Left hindlimb (tissue), 1 donor: ENCODE measurements around the gene MYH6.
"Not testable (repeated sequence)": the region's sequence is repeated elsewhere in the genome, so short reads cannot be mapped to it uniquely, and the experiment has no call there.

ENCODE experiments used
- DNase-seq: peaks from one replicate; pipeline ENCODE4 v3.0.0-alpha.2; 2018

MYH6 gene

DNA sequence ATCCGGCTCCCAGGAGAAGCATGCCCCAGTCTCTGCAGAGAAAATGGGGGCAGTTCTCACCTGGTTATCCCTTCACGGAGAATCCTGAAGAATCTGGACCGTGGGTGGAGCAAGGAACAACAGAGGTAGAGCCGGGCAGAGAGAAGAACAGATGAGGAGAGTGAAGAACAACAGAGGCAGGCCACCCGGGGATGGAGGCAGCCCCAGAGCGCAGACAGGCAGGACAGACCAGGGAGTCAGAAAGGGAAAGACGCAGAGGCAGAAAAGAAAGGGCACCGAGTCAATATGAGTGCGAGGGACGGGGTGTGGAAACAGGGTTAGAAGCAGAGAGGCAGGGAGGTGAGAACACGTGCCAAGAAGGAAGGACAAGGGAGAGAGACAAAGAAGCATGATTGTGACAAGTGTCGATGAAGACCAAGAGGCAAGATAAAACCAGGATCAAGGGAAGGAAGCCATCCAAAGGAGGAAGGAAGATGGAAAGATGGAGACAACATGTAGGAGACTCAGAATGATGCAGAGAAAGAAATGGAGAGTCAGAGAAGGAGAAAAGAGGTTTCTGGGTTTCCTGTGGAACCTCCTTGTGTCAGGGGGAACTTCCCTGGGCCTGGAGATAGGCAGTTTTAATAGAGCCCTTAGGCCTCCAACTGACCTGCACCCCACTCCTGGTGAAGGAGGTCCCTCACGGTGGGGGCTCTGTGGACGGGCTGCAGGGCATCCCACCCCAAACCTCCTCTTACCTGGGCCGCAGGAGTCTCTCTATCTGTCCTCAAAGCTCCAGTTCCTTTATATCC is at the start of gene MYH6:
MYH6 (minus strand) TSS at position 758 of the 791 bp plus-strand sequence. CDS start 1,050 bp downstream, outside the sequence.
- no peak for DNase-seq

GRCh38 chr14:23456883-23457586 is 49.0 kb upstream of the MYH6 start:
- not testable (repeated sequence) for DNase-seq

GRCh38 chr14:23454445-23454856 is 46.4 kb upstream of the MYH6 start:
- DNase-seq = no peak

DNA sequence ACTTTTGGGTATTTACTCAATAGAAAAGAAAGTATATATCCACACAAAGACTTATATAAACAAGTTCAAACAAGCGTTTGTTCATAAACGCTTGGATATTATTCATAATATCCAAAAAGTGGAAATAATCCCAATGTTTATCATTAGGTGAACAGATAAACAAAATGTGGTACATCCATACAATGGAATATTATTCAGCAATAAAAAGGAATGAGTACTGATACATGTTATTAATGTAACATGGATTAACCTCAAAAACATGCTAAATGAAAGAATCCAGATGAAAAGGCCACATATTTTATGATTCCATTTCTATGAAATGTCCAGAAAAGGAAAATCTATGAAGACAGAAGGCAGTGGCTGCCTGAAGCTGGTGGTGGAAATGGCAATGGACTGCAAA is 44.2 kb upstream of the MYH6 start:
- no peak for DNase-seq

DNA sequence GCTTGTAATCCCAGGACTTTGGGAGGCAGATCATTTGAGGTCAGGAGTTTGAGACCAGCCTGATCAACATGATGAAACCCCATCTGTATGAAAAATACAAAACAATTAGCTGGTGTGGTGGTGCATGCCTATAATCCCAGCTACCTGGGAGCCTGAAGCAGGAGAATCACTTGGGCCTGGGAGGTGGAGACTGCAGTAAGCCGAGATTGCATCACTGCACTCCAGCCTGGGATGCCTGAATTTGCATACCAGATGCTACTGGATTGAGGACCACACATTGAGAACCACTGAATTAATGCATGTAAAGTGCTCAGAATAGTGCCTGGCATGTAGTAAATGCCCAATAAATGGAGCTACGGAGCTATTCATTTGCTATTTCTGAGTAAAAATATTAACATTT is 42.3 kb upstream of the MYH6 start:
- DNase-seq = no peak

DNA sequence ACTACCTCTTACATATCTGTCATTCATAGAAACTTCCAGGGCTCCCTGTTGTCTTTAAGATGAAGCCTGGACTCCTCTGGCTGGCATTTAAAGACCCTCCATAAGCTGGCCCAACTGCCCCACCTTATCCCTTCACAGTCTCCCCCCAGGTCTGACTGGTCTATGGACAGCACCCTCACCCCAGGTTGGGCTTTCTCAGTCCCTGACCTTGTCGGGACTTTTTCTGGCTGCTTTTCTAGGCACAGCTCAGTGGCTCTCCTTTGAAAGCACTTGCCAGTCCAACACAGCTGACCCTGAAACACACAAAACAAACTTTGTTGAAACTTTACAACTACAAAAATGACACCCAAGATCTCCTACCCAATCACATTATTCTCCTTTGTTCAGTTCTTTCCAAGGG is 41.2 kb upstream of the MYH6 start:
- no peak for DNase-seq

DNA sequence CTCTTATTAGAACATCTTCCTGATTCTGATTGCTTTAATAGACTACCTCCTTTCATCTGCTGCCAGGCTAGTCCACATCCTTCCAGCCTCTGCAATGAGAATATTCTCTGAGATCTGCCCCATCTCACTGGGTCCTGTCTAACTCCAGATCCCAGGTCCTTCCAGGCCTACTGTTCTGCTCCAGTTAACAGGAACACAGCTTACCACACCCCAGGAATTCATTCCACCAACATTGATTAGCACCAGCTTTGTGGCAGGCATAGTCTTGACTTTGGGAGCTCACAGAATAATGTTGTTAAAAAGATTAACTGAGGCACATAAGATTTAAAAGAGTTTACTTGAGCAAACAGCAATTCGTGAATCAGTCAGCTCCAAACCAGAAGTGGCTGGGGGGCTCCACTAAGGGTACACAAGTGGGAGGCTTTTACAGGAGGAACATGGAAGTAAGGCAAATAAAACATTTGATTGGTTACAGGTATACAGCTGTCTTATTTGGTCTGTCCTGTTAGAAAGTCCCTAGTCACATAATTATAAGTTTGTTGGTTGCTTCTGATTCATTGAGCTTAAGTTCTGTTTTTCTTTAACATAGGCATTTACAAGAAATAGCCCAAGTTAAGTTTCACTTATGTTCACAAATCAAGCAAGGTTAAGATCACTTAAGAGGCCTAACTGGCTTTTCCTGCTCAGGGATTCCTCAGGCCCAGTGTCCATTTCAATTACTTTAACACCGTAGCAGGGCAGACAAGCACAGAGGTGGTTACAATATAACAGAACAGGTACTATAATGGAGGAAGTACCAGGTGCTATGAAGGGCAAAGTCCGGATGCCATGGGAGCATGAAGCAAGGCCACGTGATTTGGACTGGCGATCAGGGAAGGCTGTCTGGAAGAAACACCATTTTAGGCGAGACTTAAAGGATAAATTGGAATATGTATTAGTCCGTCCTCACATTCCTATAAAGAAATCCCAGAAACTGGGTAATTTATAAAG is 39.6 kb upstream of the MYH6 start:
- no peak for DNase-seq

DNA sequence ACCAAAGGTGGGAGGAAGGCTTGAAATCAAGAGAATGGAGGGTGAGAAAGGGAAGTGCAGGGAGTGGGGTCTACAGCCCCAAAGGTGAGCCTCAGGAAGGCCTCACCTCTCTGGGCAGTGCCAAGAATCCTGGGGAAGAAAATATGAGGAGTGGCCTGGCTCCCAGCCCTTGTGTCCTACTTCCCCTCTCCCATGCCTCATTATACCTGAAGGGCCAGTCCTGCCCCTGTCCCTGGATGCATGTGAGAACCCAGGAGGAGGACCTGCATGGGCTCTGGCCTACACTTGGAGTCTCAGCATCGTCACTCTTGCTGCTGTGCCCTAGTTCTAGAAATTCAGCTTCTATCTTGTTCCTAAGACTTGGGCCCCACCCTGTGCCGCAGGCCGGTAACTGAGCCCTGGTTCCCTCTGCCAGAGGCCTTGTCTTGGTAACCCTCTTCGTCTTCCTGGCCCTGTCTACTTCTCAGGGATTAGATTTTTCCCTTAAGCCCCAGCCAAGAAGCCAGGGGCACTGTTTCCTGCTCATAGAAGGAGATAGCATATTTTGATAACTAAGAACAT is 38.3 kb upstream of the MYH6 start:
- DNase-seq = no peak

- no peak for DNase-seq
Measured at GRCh38 chr14:23445773-23446172, 37.7 kb upstream of the MYH6 start.

DNA sequence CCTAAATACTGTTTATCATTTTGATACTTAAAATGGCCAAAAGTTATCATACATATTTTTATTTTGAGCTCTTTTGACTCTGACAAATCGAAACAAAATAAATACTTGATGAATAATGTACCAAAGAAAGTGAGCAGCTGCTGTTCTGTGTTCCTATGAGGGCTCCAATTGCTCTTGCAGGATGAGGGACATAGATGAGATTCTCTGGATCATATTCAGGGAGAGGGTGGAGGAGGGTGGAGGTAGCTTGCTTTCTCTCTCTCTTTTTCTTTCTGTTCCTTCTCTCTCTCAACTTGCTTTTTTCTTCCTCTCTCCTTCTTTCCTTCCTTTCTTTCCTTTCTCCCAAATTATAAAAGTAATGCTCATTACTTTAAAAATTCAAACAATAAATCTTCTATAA is 36.2 kb upstream of the MYH6 start:
- no peak for DNase-seq

GRCh38 chr14:23443881-23444280 is 35.8 kb upstream of the MYH6 start:
- no peak for DNase-seq

DNA sequence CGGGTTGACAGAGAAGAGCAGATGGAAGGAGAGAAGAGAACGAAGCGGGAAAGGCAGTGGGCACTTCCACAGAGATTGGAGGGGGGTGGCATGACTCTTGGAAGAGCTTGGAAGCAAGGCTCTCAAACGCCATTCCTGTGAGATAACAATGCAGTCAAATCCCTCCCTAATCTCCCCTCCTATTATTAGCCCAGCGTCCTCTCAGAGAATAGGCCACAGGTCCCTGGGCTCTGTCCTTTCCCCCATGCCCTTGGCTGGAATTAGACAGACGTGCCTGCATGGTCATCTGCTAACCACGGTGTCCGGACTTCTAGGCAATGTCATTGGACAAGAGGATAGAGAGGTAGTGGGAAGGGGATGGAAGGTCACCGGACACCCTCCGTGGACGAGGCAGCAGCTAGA is 35.3 kb upstream of the MYH6 start:
- no peak for DNase-seq

DNA sequence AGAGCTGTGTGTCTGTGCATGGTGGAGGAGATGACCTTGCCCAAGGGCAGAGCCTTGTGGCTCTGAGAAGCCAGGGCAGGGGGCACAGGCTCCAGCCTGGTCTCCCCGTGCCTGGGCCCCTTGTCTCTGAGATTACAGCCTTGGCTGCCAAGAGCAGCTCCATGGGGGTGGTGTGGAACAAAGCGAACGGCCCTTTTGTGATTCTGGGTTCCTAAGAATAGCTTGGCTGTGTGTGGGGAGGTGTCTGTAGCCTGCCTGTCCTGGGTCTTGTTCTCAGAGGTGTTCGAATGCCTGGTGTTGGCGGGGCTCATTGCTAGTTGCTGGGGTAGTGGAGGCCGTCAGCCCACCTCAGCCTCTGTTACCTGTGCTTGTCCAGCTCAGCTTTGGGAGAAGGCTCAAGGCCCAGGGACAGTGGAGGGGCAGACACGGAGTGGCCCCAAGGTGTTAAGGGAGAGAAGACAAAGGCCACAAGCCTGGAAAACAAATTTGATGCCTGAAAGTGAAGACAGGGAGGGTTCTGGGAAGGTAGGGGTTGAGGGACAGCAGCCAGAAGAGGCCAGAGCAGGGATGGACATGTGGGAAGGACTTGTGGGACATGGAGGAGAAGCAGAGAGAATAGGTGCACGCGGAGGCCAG is 34.8 kb upstream of the MYH6 start:
- no peak for DNase-seq

GRCh38 chr14:23441076-23441475 is 33.0 kb upstream of the MYH6 start:
- DNase-seq = no peak

DNA sequence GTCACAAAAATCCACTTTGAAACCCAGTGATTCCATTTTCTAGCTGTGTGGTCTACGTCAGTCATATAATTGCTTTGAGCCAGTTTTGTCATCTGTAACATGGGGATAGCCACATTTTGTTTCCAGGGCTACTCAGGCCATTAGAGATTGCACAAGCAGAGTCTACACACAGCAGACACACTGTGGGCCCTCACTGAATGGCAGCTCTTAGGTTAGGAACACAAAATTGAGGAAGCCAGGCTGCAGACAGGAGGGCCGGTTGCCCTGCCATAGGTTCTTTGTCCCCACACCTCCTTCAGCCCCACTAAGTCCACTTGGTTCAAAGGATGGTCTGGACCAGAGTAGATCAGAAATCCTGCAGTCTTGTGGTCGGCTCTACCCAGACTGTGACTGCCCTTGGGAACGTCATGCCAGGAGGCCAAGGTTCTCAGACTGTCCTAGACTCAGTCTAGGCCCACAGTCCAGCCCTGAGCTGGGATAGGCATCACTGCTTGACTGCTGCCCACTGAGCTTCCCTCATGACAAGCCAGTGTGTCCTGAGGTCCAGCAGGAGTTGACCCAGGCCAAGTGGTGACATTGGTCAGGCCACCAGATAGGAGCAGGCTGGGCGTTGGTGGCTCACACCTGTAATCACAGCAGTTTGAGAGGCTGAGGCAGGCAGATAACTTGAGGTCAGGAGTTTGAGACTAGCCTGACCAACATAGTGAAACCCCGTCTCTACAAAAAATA is 31.2 kb upstream of the MYH6 start:
- DNase-seq = no peak

DNA sequence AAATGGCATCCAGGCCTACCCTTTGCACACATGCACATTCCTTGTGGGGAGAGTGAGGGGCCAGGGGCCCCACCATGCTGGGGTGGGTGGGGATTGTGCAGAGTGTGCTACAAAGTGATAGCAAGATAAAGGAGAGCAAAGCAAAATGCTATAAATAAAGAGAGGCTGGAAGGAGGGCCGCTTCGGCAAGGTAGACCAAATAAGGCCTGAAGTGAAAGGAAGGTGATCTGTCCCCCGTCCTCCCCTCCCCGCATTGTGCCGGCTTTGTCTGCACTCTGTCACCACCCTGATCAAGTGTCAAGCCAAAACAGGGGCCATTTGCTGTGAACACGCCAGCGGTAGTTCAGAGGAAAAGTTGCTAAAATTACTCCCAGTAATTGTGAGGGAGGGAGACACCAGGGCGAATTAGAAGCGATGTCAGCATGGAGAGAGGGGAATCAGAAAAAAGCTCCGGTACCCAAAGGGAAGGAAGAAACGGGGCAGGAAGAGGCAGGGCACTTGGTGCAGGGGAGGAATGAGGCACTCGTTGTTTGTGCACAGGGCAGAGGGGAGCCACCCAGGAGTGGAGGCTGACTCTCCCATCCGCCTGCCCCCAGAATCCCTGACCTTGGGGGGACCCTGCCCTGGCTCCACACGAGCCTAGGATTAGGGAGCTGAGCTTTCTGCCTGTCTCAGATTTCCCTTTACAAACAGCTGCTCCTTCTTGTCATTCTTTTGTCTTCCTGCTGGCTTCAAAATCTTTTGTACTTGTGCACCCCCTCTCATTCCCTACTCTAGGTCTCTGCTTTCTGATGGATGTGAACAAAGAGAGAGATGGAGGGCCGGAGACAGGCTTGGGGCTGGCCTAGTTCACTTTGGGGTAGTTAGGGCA is 30.3 kb upstream of the MYH6 start:
- DNase-seq = no peak

GRCh38 chr14:23437133-23438100 is 29.3 kb upstream of the MYH6 start:
- no peak for DNase-seq

GRCh38 chr14:23436327-23437132 is 28.5 kb upstream of the MYH6 start:
- DNase-seq = no peak
